Measurements from ENCODE around the gene TXNL4A.

Gene TXNL4A

GRCh38 chr18:79947881-79948610, 40.3 kb downstream of the TXNL4A start:
- no peaks in the 10 kb centered on the region for H3K27me3 ChIP-seq (ENCODE audit: low read length)
- H3K79me2 ChIP-seq (ENCODE audit: insufficient read depth, low read length) = peaks cover 10% of the 10 kb centered on the region; the same call in 1 of the 2 replicates
- no peak overlapping the region for H2AFZ ChIP-seq (ENCODE audit: low read depth, low read length, severe bottlenecking)
- no peak overlapping the region for H3K4me2 ChIP-seq (ENCODE audit: low read depth, low read length, poor library complexity, severe bottlenecking)
- no peak overlapping the region for H3K4me3 ChIP-seq (ENCODE audit: insufficient read depth, low read length, poor library complexity, severe bottlenecking)
- H3K9me2 ChIP-seq (replicated peaks; ENCODE audit: insufficient read depth, low read length) = no peaks in the 10 kb centered on the region
- H3K27ac ChIP-seq (ENCODE audit: low read depth, low read length) = no peak overlapping the region
- TF ChIP-seq CTCF (IDR thresholded peaks at IDR 0.05; ENCODE audit: insufficient read depth, low read length, poor library complexity, severe bottlenecking) (no peak), EZH2phosphoT487 (conservative IDR thresholded peaks at IDR 0.05; ENCODE audit: low read length) (no peak)
- H3K9me3 ChIP-seq (ENCODE audit: insufficient read depth, low read length) = no peaks in the 10 kb centered on the region
- no peaks in the 10 kb centered on the region for H4K20me1 ChIP-seq (ENCODE audit: low read depth, low read length)
- H3K36me3 ChIP-seq (ENCODE audit: low read length) = no peaks in the 10 kb centered on the region
- H3K9ac ChIP-seq (ENCODE audit: low read length) = no peak overlapping the region
- 0 out of 2 replicates have a peak, but pooled peaks cover 7% of the 10 kb centered on the region for H3F3A ChIP-seq (ENCODE audit: insufficient read depth)

DNA sequence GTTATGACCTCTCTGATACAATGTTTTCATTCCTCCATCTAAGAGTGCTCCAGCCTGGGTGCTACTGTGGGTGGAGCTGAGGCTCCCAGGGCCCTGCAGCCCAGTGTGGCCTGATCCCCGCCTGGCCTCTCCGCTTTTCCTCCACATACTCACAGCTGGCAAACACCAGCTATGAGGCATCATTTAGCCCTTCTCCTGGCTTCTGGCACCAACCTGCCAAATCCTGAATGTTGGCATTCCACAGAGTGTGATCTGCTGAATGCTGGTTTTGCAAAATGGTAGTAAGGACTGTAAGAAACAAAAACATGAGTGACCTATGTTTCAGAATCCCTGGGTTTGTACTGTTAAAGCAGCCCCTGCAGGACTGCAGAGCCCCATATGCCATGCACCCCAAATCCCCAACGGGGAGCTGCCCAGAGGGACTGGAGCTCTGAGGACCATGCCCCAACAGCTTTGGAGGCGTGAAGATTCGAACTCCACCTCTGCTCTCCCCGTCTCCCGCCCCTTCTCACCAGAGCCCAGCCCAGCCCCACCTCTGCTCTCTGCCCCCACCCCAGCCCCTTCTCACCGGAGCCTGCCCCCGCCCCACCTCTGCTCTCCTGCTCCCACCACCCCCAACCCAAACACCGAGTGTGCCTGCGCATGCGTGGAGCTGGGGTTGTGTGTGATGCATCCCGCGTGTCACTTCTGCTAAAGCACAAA, 41.2 kb downstream of the TXNL4A start:
- H3K27ac ChIP-seq (ENCODE audit: low read depth, low read length) = no peak overlapping the region
- H3K9me3 ChIP-seq (ENCODE audit: insufficient read depth, low read length) = no peaks in the 10 kb centered on the region
- no peaks in the 10 kb centered on the region for H3K36me3 ChIP-seq (ENCODE audit: low read length)
- TF ChIP-seq EZH2phosphoT487 (conservative IDR thresholded peaks at IDR 0.05; ENCODE audit: low read length) (no peak), CTCF (IDR thresholded peaks at IDR 0.05; ENCODE audit: insufficient read depth, low read length, poor library complexity, severe bottlenecking) (no peak)
- H4K20me1 ChIP-seq (ENCODE audit: low read depth, low read length) = no peaks in the 10 kb centered on the region
- 0 out of 2 replicates have a peak, but pooled peaks cover 7% of the 10 kb centered on the region for H3F3A ChIP-seq (ENCODE audit: insufficient read depth)
- no peak overlapping the region for H3K4me3 ChIP-seq (ENCODE audit: insufficient read depth, low read length, poor library complexity, severe bottlenecking)
- no peaks in the 10 kb centered on the region for H3K9me2 ChIP-seq (replicated peaks; ENCODE audit: insufficient read depth, low read length)
- no peak overlapping the region for H3K9ac ChIP-seq (ENCODE audit: low read length)
- H3K4me2 ChIP-seq (ENCODE audit: low read depth, low read length, poor library complexity, severe bottlenecking) = no peak overlapping the region
- peaks cover 10% of the 10 kb centered on the region; the same call in 1 of the 2 replicates for H3K79me2 ChIP-seq (ENCODE audit: insufficient read depth, low read length)
- no peak overlapping the region for H2AFZ ChIP-seq (ENCODE audit: low read depth, low read length, severe bottlenecking)
- no peaks in the 10 kb centered on the region for H3K27me3 ChIP-seq (ENCODE audit: low read length)

- H3K79me2 ChIP-seq (ENCODE audit: insufficient read depth, low read length) = peaks cover 14% of the 10 kb centered on the region; the same call in 1 of the 2 replicates
- no peak overlapping the region for H3K9ac ChIP-seq (ENCODE audit: low read length)
Measured at GRCh38 chr18:79945118-79946042, 43.0 kb downstream of the TXNL4A start.

More at GRCh38 chr18:79945118-79946042, 43.0 kb downstream of the TXNL4A start:
- H2AFZ ChIP-seq (ENCODE audit: low read depth, low read length, severe bottlenecking) = no peak overlapping the region
- no peak overlapping the region for H3K27ac ChIP-seq (ENCODE audit: low read depth, low read length)
- H3K27me3 ChIP-seq (ENCODE audit: low read length) = no peaks in the 10 kb centered on the region
- no peaks in the 10 kb centered on the region for H3K9me3 ChIP-seq (ENCODE audit: insufficient read depth, low read length)
- H3K36me3 ChIP-seq (ENCODE audit: low read length) = no peaks in the 10 kb centered on the region
- 0 out of 2 replicates have a peak, but pooled peaks cover 7% of the 10 kb centered on the region for H3F3A ChIP-seq (ENCODE audit: insufficient read depth)
- no peak overlapping the region for H3K4me2 ChIP-seq (ENCODE audit: low read depth, low read length, poor library complexity, severe bottlenecking)
- no peak for TF ChIP-seq EZH2phosphoT487 (conservative IDR thresholded peaks at IDR 0.05; ENCODE audit: low read length)
- TF ChIP-seq CTCF (IDR thresholded peaks at IDR 0.05; ENCODE audit: insufficient read depth, low read length, poor library complexity, severe bottlenecking) = no peak
- no peak overlapping the region for H3K4me3 ChIP-seq (ENCODE audit: insufficient read depth, low read length, poor library complexity, severe bottlenecking)
- H4K20me1 ChIP-seq (ENCODE audit: low read depth, low read length) = no peaks in the 10 kb centered on the region
- no peaks in the 10 kb centered on the region for H3K9me2 ChIP-seq (replicated peaks; ENCODE audit: insufficient read depth, low read length)

Measured in SU-DHL-6 (cell line).